Transverse colon (tissue), 4 donors: ENCODE data around the gene RPL39. TPM values are rescaled to one million over a fixed set of nuclear protein-coding genes. Genes with fewer than 3 reads are reported as not detected.

Source experiments
- DNase-seq: peaks from one replicate; pipeline ENCODE4 v3.0.0-alpha.2; 2019
- H3K27ac ChIP-seq, 4 donors: fragments of 200-600 bp; sonication (generic); 2 replicates each; pipeline ENCODE4 v1.5.1; 2016 to 2018; ENCODE audit warnings: inconsistent platforms in 4 of 4
- H3K27me3 ChIP-seq: fragments of 200-600 bp; sonication (generic); 2 replicates; pipeline ENCODE4 v1.5.1; 2017; ENCODE audit warnings: inconsistent platforms
- H3K36me3 ChIP-seq, 4 donors: fragments of 200-600 bp; sonication (generic); 2 replicates each; pipeline ENCODE4 v1.5.1; 2017 to 2019; ENCODE audit warnings: inconsistent platforms in 4 of 4
- H3K4me1 ChIP-seq, 4 donors: fragments of 200-600 bp; sonication (generic); 2 replicates each; pipeline ENCODE4 v1.5.1; 2017 to 2020; ENCODE audit warnings: inconsistent platforms in 4 of 4
- H3K4me3 ChIP-seq, 4 donors: fragments of 200-600 bp; sonication (generic); 1 replicate in 1 of 4; 2 replicates in 3 of 4; pipeline versions ENCODE4 v1.5.1 to v1.6.1; 2017 to 2019; ENCODE audit warnings: inconsistent platforms in 4 of 4
- H3K9me3 ChIP-seq, 2 donors: fragments of 200-600 bp; sonication (generic); 2 replicates each; pipeline ENCODE4 v1.5.1; 2017 to 2019; ENCODE audit warnings: inconsistent platforms in 2 of 2
- CTCF ChIP-seq, 5 experiments: fragments of 200-600 bp in 3 of 5; fragments of 450-650 bp in 2 of 5; sonication (generic) in 3 of 5; IDR thresholded peaks; 1 replicate in 2 of 5; 2 replicates in 3 of 5; pipeline ENCODE4 v1.5.1; 2016 to 2017; ENCODE audit warnings: antibody characterized with exemption in 5 of 5, inconsistent platforms in 3 of 5, mild to moderate bottlenecking in 2 of 5, moderate library complexity in 1 of 5
- POLR2A ChIP-seq: fragments of 450-650 bp; IDR thresholded peaks from one replicate; pipeline ENCODE4 v1.6.1; 2016; ENCODE audit warnings: antibody characterized with exemption, mild to moderate bottlenecking, moderate library complexity
- WGBS, 2 donors: methylation state at CpG; one replicate each; pipeline ENCODE4 v1.1.5; 2018; ENCODE audit warnings: low coverage in 1 of 2; 5-methylcytosine and 5-hydroxymethylcytosine counted together
- in situ Hi-C, 4 donors: fragments of 200-750 bp; cut with MboI; loops; one replicate each; pipeline versions ENCODE4 v1.15.0 to v1.15.1; 2017; ENCODE audit warnings: low sequenced_read_pairs in 3 of 4, low pct_ligation_motif_present in 1 of 4, low pct_unique_long_range_greater_than_20kb in 1 of 4
- intact Hi-C: fragments of 100-400 bp; cut with DNase I; formaldehyde crosslinking; loops from one replicate; pipeline ENCODE4 v1.15.1; 2023; ENCODE audit warnings: low total_unique reads
- small RNA-seq, 4 donors: library from RNA; depleted of rRNA; stranded (forward); fragments of <200 nt; gene quantifications; one replicate each; pipeline ENCODE3, GENCODE V24; 2016
- total RNA-seq, 4 donors: library from RNA; depleted of rRNA; stranded (reverse); fragments of >200 nt; gene quantifications; one replicate each; pipeline ENCODE4 v1.1.0, GENCODE V29; 2016

Gene RPL39
- total RNA-seq, 4 donors from 2014 or later: 246 to 2,878 (median 1,753) TPM

GRCh38 chrX:119738742-119739141 is 52.7 kb downstream of the RPL39 start:
- WGBS, 2 donors: 63% methylated on average over 3 to 5 of the region's 5 CpGs
- in situ Hi-C loops: loop anchor here in 2 of 4 donors (10.0 to 25.0 kb wide), 2 partner anchors 224 to 226 kb away; no protein-coding TSS in a partner anchor

More at GRCh38 chrX:119738742-119739141, 52.7 kb downstream of the RPL39 start:
- Histone ChIP-seq H3K4me1 (no peaks in the 10 kb centered on the region), H3K4me3 (no peak overlapping the region), H3K27me3 (no peaks in the 10 kb centered on the region), H3K9me3 (no peaks in the 10 kb centered on the region), H3K27ac (no peak overlapping the region), H3K36me3 (no peaks in the 10 kb centered on the region)
- no peak for TF ChIP-seq POLR2A
- no peak for TF ChIP-seq CTCF (IDR thresholded peaks at IDR 0.05)
- intact Hi-C loops: no loop called here
- no peak for DNase-seq

Small RNAs within 50 kb of the gene (small RNA-seq; reads per million reads assigned to genes)
- gene SNORA69: 0 reads per million in 4 donors

Other genes starting within 250 kb of the RPL39 start
- gene STEEP1, start 226.2 kb downstream of the RPL39 start, total RNA-seq: 10 to 100 TPM; 26.9 to 59.5 (median 32.4) TPM
- gene UBE2A, start 217.1 kb downstream of the RPL39 start, total RNA-seq: 10 to 100 TPM; 26.1 to 87.9 (median 72.5) TPM
- gene NKRF, start 185.2 kb downstream of the RPL39 start, total RNA-seq: 1 to 10 TPM; 1.5 to 6.8 (median 3.3) TPM
- gene SEPTIN6, start 98.5 kb downstream of the RPL39 start, total RNA-seq: 10 to 100 TPM in 3 of 4 donors, 1 to 10 TPM in 1; 9.4 to 88.2 (median 21.8) TPM
- gene SOWAHD, start 33.0 kb downstream of the RPL39 start, total RNA-seq: 1 to 10 TPM in 1 of 4 donors, under 1 TPM in 1, not detected in 2; 0.64 to 1.5 TPM
- gene UPF3B, start 61.3 kb upstream of the RPL39 start, total RNA-seq: 10 to 100 TPM in 1 of 4 donors, 1 to 10 TPM in 3; 3.4 to 16.8 (median 5.7) TPM
- gene RNF113A, start 80.1 kb upstream of the RPL39 start, total RNA-seq: 10 to 100 TPM in 2 of 4 donors, 1 to 10 TPM in 2; 1.9 to 16.7 (median 10.1) TPM
- 100 to 1,000 TPM in 1 of 4 donors, 10 to 100 TPM in 3; 11.9 to 128 (median 70.9) TPM for gene NDUFA1, start 80.2 kb upstream of the RPL39 start, total RNA-seq
- gene AKAP14, start 104.3 kb upstream of the RPL39 start, total RNA-seq: not detected
- 10 to 100 TPM in 2 of 4 donors, 1 to 10 TPM in 2; 2.6 to 14.7 (median 8.5) TPM for gene NKAP, start 152.1 kb upstream of the RPL39 start, total RNA-seq